Epithelial cell of esophagus (primary cell): ENCODE measurements around the gene KLHL29.

Experiments used
- DNase-seq: peaks from one replicate; pipeline ENCODE4 v3.0.0; 2010; ENCODE audit warnings: low read depth
- H3K4me3 ChIP-seq: 2 replicates; pipeline ENCODE4 v1.5.1; 2011; ENCODE audit warnings: mild to moderate bottlenecking, low read length, control low read depth
- CTCF ChIP-seq: IDR thresholded peaks from 2 replicates; pipeline ENCODE4 v1.5.1; 2011; ENCODE audit warnings: low read depth, mild to moderate bottlenecking, low read length, control low read depth, inconsistent platforms; ENCODE audit not compliant: insufficient read depth; ENCODE audit errors: missing control alignments

Gene KLHL29

GRCh38 chr2:23589739-23590138, 204.8 kb downstream of the KLHL29 start:
- no peak for TF ChIP-seq CTCF
- no peak overlapping the region for H3K4me3 ChIP-seq
- peak; percentile 20 for DNase-seq

GRCh38 chr2:23590241-23590869, 205.4 kb downstream of the KLHL29 start:
- DNase-seq, result no peak
- H3K4me3 ChIP-seq, result no peak overlapping the region
- no peak for TF ChIP-seq CTCF

- DNase-seq, result no peak
- no peak for TF ChIP-seq CTCF
- H3K4me3 ChIP-seq, result no peak overlapping the region
Observed at GRCh38 chr2:23591111-23591510, 206.1 kb downstream of the KLHL29 start.

- no peak overlapping the region for H3K4me3 ChIP-seq
- no peak for DNase-seq
- TF ChIP-seq CTCF, result no peak
Observed at GRCh38 chr2:23592061-23592685, 207.2 kb downstream of the KLHL29 start.

GRCh38 chr2:23592898-23593751, 208.1 kb downstream of the KLHL29 start:
- no peak overlapping the region for H3K4me3 ChIP-seq
- no peak for TF ChIP-seq CTCF
- DNase-seq, result no peak

GRCh38 chr2:23593752-23594459, 208.9 kb downstream of the KLHL29 start:
- no peak for DNase-seq
- no peak for TF ChIP-seq CTCF

More at GRCh38 chr2:23593752-23594459, 208.9 kb downstream of the KLHL29 start:
- H3K4me3 ChIP-seq, result no peak overlapping the region
